GM23338 (cell line): ENCODE measurements around the gene ST14. TPM values are rescaled to one million over a fixed set of nuclear protein-coding genes. Genes with fewer than 3 reads are reported as not detected.

ENCODE experiments used
- ATAC-seq: fragments of 200-7000 bp; cut with Tn5 transposase; 3 replicates; pipeline ENCODE4 v1.9.1; 2020
- DNase-seq: peaks from one replicate; pipeline ENCODE4 v3.0.0-alpha.2; 2015; ENCODE audit warnings: low spot score
- H2AFZ ChIP-seq: fragments of 200-600 bp; sonication (generic); 2 replicates; pipeline ENCODE4 v1.8.0; 2016; ENCODE audit warnings: antibody characterized with exemption, mild to moderate bottlenecking, moderate library complexity
- H3F3A ChIP-seq: fragments of 200-600 bp; sonication (generic); replicated peaks from 2 replicates; pipeline ENCODE4 v1.8.0; 2017; ENCODE audit warnings: antibody characterized with exemption, mixed run types, low read depth
- H3K27ac ChIP-seq: fragments of 200-600 bp; sonication (generic); 2 replicates; pipeline ENCODE4 v1.6.1; 2016; ENCODE audit warnings: low read depth
- H3K27me3 ChIP-seq: fragments of 200-600 bp; sonication (generic); 2 replicates; pipeline ENCODE4 v1.8.0; 2016; ENCODE audit warnings: mild to moderate bottlenecking, mixed run types, moderate library complexity; ENCODE audit not compliant: insufficient read depth
- H3K36me3 ChIP-seq: fragments of 200-600 bp; sonication (generic); 2 replicates; pipeline ENCODE4 v1.8.0; 2016; ENCODE audit warnings: mild to moderate bottlenecking; ENCODE audit not compliant: insufficient read depth
- H3K4me1 ChIP-seq: fragments of 200-600 bp; sonication (generic); 2 replicates; pipeline ENCODE4 v1.8.0; 2016; ENCODE audit warnings: mild to moderate bottlenecking, moderate library complexity; ENCODE audit not compliant: insufficient read depth
- H3K4me2 ChIP-seq: fragments of 200-600 bp; sonication (generic); 2 replicates; pipeline ENCODE4 v1.7.1; 2017; ENCODE audit warnings: mixed run types
- H3K4me3 ChIP-seq: fragments of 200-600 bp; sonication (generic); 2 replicates; pipeline ENCODE4 v1.6.1; 2016; ENCODE audit warnings: mixed run types
- H3K79me2 ChIP-seq: fragments of 200-600 bp; sonication (generic); replicated peaks from 2 replicates; pipeline ENCODE4 v1.8.0; 2017; ENCODE audit warnings: mild to moderate bottlenecking; ENCODE audit not compliant: insufficient read depth
- H3K9me2 ChIP-seq: fragments of 200-600 bp; sonication (generic); 2 replicates; pipeline ENCODE4 v1.8.0; 2017; ENCODE audit not compliant: insufficient read depth
- H4K20me1 ChIP-seq: fragments of 200-600 bp; sonication (generic); replicated peaks from 2 replicates; pipeline ENCODE4 v1.8.0; 2017; ENCODE audit warnings: mild to moderate bottlenecking; ENCODE audit not compliant: insufficient read depth
- H3K27ac Mint-ChIP-seq: 2 replicates; pipeline ENCODE4 v1.8.0; 2020; ENCODE audit warnings: inconsistent platforms, mild to moderate bottlenecking, moderate library complexity, mixed read lengths
- H3K27me3 Mint-ChIP-seq: 3 replicates; pipeline ENCODE4 v1.8.0; 2022; ENCODE audit warnings: low read depth, mild to moderate bottlenecking, moderate library complexity, mixed read lengths, inconsistent platforms; ENCODE audit not compliant: insufficient read depth, poor library complexity
- H3K36me3 Mint-ChIP-seq: 3 replicates; pipeline ENCODE4 v1.8.0; 2021; ENCODE audit warnings: low read depth, mild to moderate bottlenecking, inconsistent platforms, moderate library complexity, mixed read lengths
- H3K4me1 Mint-ChIP-seq: 3 replicates; pipeline ENCODE4 v1.8.0; 2020; ENCODE audit warnings: mild to moderate bottlenecking, inconsistent platforms, mixed read lengths
- H3K4me3 Mint-ChIP-seq: 3 replicates; pipeline ENCODE4 v1.8.0; 2021; ENCODE audit warnings: moderate library complexity, mild to moderate bottlenecking, inconsistent platforms, mixed read lengths
- H3K9me3 Mint-ChIP-seq: 3 replicates; pipeline ENCODE4 v1.8.0; 2020; ENCODE audit warnings: moderate library complexity, mild to moderate bottlenecking, inconsistent platforms, mixed read lengths
- CREB1 ChIP-seq: fragments of 250-450 bp; sonication (Bioruptor Pico); IDR thresholded peaks from 2 replicates; pipeline ENCODE4 v1.5.0; 2020; ENCODE audit warnings: low read depth, mild to moderate bottlenecking, moderate library complexity
- CTCF ChIP-seq, 2 experiments: fragments of 200-600 bp in 1 of 2; sonication (generic) in 1 of 2; conservative IDR thresholded peaks; 2 replicates each; pipeline versions ENCODE4 v1.5.1 to v1.6.1; 2016 to 2017; ENCODE audit warnings: antibody characterized with exemption in 2 of 2, low read depth in 2 of 2, mild to moderate bottlenecking in 2 of 2, moderate library complexity in 1 of 2
- ETS1 ChIP-seq: IDR thresholded peaks from 2 replicates; pipeline ENCODE4 v1.6.1; 2016; ENCODE audit warnings: antibody characterized with exemption
- EZH2 ChIP-seq: fragments of 200-600 bp; sonication (generic); IDR thresholded peaks from one replicate; pipeline ENCODE4 v1.8.0; 2017; ENCODE audit warnings: antibody characterized with exemption, mild to moderate bottlenecking, low read depth; ENCODE audit not compliant: unreplicated experiment
- EZH2phosphoT487 ChIP-seq: fragments of 200-600 bp; sonication (generic); IDR thresholded peaks from one replicate; pipeline ENCODE4 v1.8.1; 2018; ENCODE audit warnings: antibody characterized with exemption; ENCODE audit not compliant: unreplicated experiment
- JUNB ChIP-seq: IDR thresholded peaks from one replicate; pipeline ENCODE4 v1.6.1; 2016; ENCODE audit warnings: antibody characterized with exemption; ENCODE audit not compliant: unreplicated experiment
- NANOG ChIP-seq: IDR thresholded peaks from 2 replicates; pipeline ENCODE4 v1.6.1; 2016; ENCODE audit warnings: antibody characterized with exemption, borderline replicate concordance
- POLR2AphosphoS5 ChIP-seq: IDR thresholded peaks from 2 replicates; pipeline ENCODE4 v1.6.1; 2016; ENCODE audit warnings: antibody characterized with exemption, low read depth
- STAT1 ChIP-seq: IDR thresholded peaks from one replicate; pipeline ENCODE4 v1.6.1; 2016; ENCODE audit warnings: antibody characterized with exemption; ENCODE audit not compliant: unreplicated experiment
- ZNF114 ChIP-seq: fragments of 250-450 bp; sonication (Bioruptor Pico); IDR thresholded peaks from 2 replicates; pipeline ENCODE4 v1.5.0; 2020; ENCODE audit warnings: mild to moderate bottlenecking, moderate library complexity
- ZNF331 ChIP-seq: fragments of 250-450 bp; sonication (Bioruptor Pico); IDR thresholded peaks from 2 replicates; pipeline ENCODE4 v1.5.0; 2020; ENCODE audit warnings: low read depth, mild to moderate bottlenecking, moderate library complexity
- polyA plus RNA-seq: library from polyadenylated mRNA; unstranded; fragments of >200 nt; fragmentation: Nextera tagmentation; extraction: Ambion mirVana; gene quantifications from 2 replicates; pipeline ENCODE4 v1.2.1, GENCODE V29; 2016
- total RNA-seq: library from RNA; depleted of rRNA; stranded (reverse); fragments of >200 nt; shearing (Covaris generic); gene quantifications from 2 replicates; pipeline ENCODE4 v1.2.3, GENCODE V29; 2014
- TF ChIP-seq, protein P1 (sequence below): fragments of 250-450 bp; sonication (Bioruptor Pico); IDR thresholded peaks from 2 replicates; pipeline ENCODE4 v1.5.0; 2020; ENCODE audit warnings: mild to moderate bottlenecking, moderate library complexity
- TF ChIP-seq, protein P2 (sequence below): IDR thresholded peaks from one replicate; pipeline ENCODE4 v1.6.1; 2018; ENCODE audit warnings: antibody characterized with exemption; ENCODE audit not compliant: unreplicated experiment

ST14 gene
- total and polyA plus RNA-seq, 2 experiments from 2014 or later = 7.9 to 32.7 TPM

- H3F3A ChIP-seq = no peaks in the 10 kb centered on the region
- no peak overlapping the region for H3K4me3 ChIP-seq
- H3K4me2 ChIP-seq = no peak overlapping the region
- H3K79me2 ChIP-seq = no peaks in the 10 kb centered on the region
- Mint-ChIP-seq H3K27ac (no peak overlapping the region), H3K4me1 (no peaks in the 10 kb centered on the region), H3K9me3 (no peaks in the 10 kb centered on the region), H3K27me3 (no peaks in the 10 kb centered on the region), H3K36me3 (peaks cover 33% of the 10 kb centered on the region), H3K4me3 (no peak overlapping the region)
- TF ChIP-seq EZH2 (no peak), CTCF (conservative IDR thresholded peaks at IDR 0.05; ENCODE audit: low read depth in 2 of 2) (no peak), POLR2AphosphoS5 (no peak), CREB1 (no peak), JUNB (no peak), ZNF331 (no peak), STAT1 (no peak), ZNF114 (CRISPR knock-in tag) (no peak), NANOG (no peak), EZH2phosphoT487 (no peak), ETS1 (no peak)
- TF ChIP-seq, protein P1, sequence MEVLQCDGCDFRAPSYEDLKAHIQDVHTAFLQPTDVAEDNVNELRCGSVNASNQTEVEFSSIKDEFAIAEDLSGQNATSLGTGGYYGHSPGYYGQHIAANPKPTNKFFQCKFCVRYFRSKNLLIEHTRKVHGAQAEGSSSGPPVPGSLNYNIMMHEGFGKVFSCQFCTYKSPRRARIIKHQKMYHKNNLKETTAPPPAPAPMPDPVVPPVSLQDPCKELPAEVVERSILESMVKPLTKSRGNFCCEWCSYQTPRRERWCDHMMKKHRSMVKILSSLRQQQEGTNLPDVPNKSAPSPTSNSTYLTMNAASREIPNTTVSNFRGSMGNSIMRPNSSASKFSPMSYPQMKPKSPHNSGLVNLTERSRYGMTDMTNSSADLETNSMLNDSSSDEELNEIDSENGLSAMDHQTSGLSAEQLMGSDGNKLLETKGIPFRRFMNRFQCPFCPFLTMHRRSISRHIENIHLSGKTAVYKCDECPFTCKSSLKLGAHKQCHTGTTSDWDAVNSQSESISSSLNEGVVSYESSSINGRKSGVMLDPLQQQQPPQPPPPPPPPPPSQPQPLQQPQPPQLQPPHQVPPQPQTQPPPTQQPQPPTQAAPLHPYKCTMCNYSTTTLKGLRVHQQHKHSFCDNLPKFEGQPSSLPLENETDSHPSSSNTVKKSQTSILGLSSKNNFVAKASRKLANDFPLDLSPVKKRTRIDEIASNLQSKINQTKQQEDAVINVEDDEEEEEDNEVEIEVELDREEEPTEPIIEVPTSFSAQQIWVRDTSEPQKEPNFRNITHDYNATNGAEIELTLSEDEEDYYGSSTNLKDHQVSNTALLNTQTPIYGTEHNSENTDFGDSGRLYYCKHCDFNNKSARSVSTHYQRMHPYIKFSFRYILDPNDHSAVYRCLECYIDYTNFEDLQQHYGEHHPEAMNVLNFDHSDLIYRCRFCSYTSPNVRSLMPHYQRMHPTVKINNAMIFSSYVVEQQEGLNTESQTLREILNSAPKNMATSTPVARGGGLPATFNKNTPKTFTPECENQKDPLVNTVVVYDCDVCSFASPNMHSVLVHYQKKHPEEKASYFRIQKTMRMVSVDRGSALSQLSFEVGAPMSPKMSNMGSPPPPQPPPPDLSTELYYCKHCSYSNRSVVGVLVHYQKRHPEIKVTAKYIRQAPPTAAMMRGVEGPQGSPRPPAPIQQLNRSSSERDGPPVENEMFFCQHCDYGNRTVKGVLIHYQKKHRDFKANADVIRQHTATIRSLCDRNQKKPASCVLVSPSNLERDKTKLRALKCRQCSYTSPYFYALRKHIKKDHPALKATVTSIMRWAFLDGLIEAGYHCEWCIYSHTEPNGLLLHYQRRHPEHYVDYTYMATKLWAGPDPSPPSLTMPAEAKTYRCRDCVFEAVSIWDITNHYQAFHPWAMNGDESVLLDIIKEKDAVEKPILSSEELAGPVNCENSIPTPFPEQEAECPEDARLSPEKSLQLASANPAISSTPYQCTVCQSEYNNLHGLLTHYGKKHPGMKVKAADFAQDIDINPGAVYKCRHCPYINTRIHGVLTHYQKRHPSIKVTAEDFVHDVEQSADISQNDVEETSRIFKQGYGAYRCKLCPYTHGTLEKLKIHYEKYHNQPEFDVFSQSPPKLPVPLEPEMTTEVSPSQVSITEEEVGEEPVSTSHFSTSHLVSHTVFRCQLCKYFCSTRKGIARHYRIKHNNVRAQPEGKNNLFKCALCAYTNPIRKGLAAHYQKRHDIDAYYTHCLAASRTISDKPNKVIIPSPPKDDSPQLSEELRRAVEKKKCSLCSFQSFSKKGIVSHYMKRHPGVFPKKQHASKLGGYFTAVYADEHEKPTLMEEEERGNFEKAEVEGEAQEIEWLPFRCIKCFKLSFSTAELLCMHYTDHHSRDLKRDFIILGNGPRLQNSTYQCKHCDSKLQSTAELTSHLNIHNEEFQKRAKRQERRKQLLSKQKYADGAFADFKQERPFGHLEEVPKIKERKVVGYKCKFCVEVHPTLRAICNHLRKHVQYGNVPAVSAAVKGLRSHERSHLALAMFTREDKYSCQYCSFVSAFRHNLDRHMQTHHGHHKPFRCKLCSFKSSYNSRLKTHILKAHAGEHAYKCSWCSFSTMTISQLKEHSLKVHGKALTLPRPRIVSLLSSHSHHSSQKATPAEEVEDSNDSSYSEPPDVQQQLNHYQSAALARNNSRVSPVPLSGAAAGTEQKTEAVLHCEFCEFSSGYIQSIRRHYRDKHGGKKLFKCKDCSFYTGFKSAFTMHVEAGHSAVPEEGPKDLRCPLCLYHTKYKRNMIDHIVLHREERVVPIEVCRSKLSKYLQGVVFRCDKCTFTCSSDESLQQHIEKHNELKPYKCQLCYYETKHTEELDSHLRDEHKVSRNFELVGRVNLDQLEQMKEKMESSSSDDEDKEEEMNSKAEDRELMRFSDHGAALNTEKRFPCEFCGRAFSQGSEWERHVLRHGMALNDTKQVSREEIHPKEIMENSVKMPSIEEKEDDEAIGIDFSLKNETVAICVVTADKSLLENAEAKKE = no peak
- TF ChIP-seq, protein P2, sequence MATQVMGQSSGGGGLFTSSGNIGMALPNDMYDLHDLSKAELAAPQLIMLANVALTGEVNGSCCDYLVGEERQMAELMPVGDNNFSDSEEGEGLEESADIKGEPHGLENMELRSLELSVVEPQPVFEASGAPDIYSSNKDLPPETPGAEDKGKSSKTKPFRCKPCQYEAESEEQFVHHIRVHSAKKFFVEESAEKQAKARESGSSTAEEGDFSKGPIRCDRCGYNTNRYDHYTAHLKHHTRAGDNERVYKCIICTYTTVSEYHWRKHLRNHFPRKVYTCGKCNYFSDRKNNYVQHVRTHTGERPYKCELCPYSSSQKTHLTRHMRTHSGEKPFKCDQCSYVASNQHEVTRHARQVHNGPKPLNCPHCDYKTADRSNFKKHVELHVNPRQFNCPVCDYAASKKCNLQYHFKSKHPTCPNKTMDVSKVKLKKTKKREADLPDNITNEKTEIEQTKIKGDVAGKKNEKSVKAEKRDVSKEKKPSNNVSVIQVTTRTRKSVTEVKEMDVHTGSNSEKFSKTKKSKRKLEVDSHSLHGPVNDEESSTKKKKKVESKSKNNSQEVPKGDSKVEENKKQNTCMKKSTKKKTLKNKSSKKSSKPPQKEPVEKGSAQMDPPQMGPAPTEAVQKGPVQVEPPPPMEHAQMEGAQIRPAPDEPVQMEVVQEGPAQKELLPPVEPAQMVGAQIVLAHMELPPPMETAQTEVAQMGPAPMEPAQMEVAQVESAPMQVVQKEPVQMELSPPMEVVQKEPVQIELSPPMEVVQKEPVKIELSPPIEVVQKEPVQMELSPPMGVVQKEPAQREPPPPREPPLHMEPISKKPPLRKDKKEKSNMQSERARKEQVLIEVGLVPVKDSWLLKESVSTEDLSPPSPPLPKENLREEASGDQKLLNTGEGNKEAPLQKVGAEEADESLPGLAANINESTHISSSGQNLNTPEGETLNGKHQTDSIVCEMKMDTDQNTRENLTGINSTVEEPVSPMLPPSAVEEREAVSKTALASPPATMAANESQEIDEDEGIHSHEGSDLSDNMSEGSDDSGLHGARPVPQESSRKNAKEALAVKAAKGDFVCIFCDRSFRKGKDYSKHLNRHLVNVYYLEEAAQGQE = no peak
- no peaks in the 10 kb centered on the region for H3K27me3 ChIP-seq
- H2AFZ ChIP-seq = no peak overlapping the region
- DNase-seq (no peak), ATAC-seq (no peak)
- no peaks in the 10 kb centered on the region for H3K9me2 ChIP-seq
- H3K27ac ChIP-seq = no peak overlapping the region
- peaks cover 27% of the 10 kb centered on the region; the same call in 1 of the 2 replicates for H3K36me3 ChIP-seq
- no peaks in the 10 kb centered on the region for H3K4me1 ChIP-seq
- H4K20me1 ChIP-seq = no peaks in the 10 kb centered on the region; the same call in 1 of the 2 replicates
Observed at GRCh38 chr11:130234315-130234714, 74.7 kb downstream of the ST14 start.
